ENCODE measurements around the gene ERO1B.
"Not testable (repeated sequence)": the region's sequence is repeated elsewhere in the genome, so short reads cannot be mapped to it uniquely, and the experiment has no call there.

The ERO1B gene

DNA sequence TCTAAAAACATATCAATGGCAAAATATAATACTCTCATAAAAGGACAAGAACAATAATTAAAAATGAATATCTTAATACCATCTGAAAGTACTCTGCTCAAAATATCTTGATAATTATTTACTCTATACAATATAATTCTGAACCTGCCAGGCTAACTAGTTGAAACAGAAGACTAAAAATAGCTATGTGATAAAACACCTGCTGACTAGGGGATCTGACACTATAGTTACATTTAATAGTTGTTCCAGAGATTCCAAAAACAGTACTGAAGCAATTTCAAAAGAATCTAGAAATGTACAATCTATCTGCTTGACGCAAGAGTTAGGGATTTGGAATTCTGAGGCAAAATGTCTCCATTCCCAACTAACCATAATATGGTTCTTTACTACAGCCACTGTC is 30.2 kb downstream of the ERO1B start:
- DNase-seq (ENCODE audit: low read depth, low spot score) = no peak

DNA sequence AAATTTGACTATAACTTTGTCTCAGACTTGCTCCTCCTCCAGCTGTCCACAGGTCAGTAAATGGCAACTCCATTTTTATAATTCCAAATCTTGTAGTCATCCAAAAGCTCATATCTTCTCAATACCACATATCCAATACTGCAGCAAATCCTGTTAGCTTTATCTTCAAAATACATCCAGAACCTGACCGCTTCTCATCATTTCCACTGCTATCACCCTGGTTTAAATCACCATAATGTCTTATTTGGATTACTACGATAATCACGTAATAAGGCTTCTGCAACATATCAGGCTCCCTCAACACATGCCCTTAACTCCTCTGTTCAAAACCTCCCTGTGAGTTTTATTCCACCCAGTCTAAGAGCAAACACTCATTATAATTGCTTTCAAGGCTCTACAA is 34.5 kb downstream of the ERO1B start:
- no peak for DNase-seq (ENCODE audit: low read depth, low spot score)

DNA sequence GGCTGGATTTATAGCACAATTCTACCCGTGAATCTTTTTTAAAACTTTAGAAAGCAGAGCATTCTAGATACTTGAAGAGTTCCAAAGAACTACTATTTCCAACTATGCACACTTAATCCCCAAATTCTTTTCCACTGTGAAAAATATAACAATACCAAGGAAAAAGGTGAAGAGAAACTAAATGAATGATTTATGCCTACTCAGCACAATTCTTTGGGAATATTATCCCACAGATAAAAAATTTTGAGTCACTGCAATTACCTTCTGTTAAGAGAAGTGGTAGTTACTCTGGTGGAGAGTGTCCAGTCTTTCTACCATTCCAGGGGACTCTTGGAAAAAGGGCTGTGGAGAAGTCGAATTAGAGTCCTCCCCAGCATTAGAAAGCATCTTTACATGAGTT is 39.2 kb downstream of the ERO1B start:
- DNase-seq (ENCODE audit: low read depth, low spot score) = no peak

DNA sequence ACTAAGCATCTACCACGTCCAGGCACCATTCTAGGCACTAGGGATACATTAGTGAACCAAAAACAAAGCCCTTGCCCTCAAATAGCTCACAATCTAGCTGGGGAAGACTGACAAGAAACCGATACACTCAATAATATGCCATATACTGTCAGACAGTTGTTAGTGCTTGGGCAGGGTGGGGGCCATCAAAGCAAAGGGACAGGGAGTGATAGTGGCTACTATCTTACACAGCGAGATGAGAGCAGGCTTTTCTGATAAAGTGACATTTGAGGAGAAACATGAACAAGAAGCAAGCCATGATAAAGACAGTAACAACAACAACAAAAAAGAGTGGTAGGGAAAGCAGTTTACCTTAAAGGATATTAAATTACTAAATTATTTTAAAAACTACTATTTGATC is 41.1 kb downstream of the ERO1B start:
- DNase-seq (ENCODE audit: low read depth, low spot score) = no peak

DNA sequence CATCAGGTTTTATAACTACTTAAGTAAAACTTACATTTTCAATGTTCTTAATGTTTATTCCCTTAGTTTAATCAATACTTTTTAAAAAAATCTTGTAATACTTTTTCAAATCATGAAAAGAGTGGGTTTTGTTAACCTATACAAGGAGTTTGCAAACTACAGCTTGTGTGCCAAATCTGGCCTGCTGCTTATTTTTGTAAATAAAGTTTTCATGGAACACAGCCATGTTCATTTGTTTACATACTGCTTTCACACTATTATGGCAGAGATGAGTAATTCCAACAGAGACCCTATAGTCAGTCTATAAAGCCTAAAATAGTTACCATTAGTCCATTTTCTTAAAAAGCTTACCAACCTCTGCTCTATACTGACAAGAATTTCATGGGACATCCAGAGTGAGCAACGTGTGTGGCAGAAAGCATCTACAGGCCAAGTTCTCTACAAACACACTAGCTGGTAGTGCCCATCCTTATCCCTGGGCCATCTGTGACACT is 42.6 kb downstream of the ERO1B start:
- no peak for DNase-seq (ENCODE audit: low read depth, low spot score)

DNA sequence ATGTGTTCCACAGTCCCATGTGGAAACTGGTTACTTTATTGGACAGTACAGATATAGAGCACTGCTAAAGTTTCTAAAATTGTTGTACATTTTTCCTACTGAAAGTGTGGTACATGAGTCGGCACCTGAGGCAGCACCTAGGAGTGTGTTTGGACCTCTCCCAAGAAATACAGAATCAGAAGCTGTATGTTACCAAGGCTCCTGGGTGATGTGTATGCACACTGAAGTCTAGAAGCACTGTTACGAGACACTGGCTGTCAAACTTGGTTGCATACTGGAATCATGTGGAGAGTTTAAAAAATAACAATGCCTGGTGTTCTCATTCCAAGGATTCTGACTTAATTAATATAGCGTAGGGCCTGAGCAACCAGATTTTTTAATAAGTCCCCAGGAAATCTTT is 46.6 kb downstream of the ERO1B start:
- DNase-seq (ENCODE audit: low read depth, low spot score) = no peak

DNA sequence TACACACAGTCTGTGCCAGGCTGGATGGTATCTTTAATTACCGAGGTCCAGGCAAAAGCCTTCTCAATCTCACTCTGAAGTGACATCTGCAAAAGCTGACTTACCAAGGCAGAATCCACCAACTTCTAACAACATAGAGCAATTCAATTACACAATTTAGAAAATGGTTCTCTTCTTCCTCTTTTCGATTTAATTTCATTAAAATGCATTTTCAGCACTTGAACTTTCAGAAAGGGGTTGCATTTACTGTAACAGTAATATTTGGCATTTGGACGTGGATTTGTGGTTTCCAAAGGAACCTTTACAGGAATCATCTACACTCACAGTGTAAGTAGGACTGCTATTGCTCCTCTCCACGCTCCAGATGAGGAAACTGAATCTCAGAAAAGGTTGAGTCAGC is 53.3 kb downstream of the ERO1B start:
- no peak for DNase-seq (ENCODE audit: low read depth, low spot score)

DNA sequence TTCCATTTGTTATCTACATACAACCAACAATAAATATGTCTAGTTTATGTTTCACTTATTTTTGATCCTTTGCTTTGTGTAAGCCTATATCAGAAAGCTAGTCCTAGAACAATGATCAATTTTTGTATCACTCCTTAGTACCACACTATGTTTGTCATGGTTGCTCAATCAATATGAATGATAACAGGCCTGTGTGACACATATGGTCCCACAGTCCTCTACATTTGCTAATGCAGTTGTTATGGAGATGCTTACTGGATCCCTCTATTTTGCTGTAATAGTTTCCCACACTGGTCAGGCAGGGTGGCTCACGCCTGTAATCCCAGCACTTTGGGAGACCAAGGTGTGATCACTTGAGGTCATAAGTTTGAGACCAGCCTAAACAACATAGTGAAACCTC is 59.1 kb downstream of the ERO1B start:
- DNase-seq (ENCODE audit: low read depth, low spot score) = no peak

DNA sequence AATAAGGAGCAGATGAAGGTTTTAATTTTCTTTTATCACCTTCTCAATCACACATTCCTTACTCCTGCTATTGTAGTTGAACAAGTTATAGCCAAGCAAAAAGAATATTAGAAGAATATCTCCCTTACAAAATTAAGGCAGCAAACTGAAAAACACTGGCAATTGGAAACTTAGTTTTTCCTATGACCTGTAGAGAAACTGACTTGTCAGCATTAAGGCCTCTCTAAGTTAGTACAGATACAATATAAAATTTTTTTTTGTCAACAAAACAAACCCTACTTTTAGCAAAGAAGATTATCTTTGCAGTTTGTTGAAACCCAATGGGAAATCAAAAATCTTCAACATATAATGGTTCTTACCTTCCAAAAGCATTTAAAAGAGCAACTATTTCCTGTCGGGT is 61.3 kb downstream of the ERO1B start:
- no peak for DNase-seq (ENCODE audit: low read depth, low spot score)

DNA sequence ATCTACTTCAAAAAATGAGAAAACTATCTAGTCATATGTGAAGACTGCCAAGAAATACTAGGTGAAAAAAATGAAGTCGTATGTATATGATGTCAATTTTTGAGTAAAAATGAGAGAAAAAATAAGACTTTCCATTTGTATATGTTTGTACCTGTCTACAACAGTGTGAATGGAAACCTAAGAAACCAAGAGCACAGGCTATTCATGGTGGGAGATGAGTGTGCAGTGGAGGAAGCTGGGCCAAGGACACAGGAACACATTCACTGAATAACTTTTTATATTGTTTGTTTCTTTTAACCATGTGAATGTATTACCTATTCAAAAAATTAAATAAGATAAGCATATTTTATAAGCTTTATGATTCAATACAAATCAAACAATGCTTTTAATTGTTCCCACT is 67.0 kb downstream of the ERO1B start:
- no peak for DNase-seq (ENCODE audit: low read depth, low spot score)

DNA sequence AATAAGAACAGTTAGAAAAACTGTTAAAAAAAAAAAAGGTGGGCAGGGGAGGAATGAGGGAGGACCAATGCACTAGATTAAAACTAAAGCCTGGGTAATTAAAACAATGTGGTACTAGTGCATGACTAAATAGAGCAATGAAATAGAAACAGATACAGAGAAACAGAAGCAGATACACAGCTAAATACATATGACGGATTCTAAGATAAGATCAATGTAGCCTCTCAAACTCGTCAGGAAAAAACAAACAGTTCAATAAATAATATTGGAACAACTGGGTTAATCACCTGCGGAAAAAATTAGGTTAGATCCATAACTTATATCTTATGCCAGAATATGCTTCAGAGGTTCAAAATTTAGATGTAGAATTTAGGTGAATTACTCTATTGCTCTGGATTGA is 68.2 kb downstream of the ERO1B start:
- no peak for DNase-seq (ENCODE audit: low read depth, low spot score)

DNA sequence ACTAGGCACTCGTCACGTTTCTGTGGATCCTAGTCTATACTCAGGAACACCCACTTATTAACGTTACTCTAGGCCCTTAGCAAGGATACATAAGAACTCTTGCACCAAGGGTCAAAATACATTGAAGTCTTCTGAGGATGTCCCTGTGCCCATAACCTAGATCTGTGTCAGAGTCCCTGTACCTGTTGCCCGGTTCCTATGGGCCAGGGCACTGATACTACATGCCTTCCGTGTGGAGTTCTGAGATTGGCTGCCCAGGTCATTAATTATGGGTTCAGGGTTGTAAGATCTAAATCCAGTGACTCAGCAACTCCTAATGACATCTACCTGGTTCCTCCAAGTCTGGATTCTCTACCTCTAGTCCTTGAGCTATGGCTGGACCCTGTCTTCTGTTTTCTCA is 69.9 kb downstream of the ERO1B start:
- DNase-seq (ENCODE audit: low read depth, low spot score) = no peak

DNA sequence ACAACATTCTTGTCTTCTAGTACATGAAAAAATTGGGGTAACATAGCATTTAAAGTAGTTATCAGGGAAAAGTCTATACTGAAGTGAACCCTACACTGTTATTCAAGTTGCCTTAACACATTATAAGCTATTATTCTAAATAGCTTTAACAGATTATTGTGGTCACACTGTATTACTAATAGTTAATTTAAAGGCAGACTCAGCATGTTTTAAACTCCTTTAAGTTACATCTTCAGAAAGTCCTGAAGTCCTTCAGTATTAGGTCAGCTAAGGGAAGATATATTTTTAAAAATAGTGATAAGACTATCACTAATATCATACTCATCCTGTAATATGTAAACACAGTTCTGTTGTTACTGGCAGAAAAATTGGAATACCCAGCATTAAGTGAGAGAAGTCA is 72.0 kb downstream of the ERO1B start:
- DNase-seq (ENCODE audit: low read depth, low spot score) = no peak

DNA sequence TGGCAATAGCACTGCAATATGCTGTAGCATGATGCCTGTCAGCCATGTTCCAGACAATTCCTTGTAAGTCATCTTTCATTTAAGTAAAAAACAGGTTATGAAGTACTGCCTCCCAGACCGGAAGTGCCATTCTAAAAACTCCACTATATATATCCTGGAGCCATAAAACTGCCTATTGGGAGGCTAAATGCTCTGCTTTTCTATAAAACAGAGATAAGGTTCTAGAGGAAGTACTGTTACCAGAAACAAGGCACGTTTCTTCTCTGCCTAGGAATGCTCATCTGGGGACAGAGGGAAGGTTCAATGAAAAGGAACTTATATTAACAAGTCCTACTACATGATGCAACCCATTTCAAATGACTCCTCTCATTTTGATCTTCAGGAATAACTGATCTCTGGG is 72.6 kb downstream of the ERO1B start:
- DNase-seq (ENCODE audit: low read depth, low spot score) = no peak

DNA sequence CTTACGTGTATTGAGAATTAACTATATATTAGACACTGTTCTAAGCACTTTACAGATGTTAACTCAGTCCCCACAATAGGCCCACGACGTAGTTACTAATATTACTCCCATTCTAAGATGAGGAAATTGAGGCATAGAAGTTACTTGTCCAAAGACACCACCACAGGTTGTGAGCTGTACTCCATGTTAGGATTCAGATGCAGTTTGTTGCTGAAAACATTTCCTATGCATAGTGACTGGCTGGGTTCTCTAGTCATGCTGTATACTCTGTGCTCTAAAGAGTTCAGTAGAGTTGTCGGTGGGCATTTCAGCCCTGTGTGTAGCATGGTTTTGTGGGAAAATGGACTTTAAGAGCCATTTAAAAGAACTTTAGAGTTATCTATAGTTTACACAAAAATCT is 74.2 kb downstream of the ERO1B start:
- no peak for DNase-seq (ENCODE audit: low read depth, low spot score)

DNA sequence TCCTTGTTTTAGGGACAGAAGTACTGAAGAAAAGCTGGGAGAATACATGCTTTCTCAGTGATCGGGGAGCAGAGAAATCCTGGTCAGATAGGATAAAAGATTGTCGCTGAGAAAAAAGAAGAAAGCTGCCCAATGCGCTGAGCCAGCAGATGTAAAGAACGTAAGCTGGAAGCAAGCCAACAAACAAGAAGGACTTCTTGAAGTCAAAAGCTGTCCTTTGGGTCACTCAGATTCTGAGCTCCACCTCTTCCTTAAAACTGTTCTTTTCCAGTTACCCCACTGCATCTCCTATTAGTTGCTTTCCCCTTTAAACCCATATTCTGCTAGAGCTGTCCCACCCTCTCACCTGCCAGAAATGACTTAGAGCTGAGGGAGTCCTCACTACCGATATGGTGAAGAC is 74.6 kb downstream of the ERO1B start:
- no peak for DNase-seq (ENCODE audit: low read depth, low spot score)

DNA sequence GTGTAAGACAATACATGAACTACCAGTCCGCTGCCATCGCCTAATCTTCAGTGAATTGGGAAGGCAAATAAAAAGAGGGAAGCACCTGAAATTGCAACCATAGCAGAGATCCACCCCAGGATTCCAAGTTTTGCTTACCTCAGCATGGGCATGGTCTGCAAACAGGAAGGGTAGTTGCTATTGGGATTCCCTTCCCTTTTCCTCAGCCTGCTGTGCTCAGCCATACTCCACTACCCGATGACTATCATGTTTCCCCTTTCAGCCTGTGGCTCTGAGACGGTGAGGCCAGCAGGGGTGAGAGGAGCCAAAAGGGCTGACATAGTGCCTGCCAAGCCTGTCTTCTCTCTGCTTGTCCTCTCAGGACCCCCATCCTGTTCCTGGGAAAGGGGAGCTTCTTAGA is 75.2 kb downstream of the ERO1B start:
- no peak for DNase-seq (ENCODE audit: low read depth, low spot score)

DNA sequence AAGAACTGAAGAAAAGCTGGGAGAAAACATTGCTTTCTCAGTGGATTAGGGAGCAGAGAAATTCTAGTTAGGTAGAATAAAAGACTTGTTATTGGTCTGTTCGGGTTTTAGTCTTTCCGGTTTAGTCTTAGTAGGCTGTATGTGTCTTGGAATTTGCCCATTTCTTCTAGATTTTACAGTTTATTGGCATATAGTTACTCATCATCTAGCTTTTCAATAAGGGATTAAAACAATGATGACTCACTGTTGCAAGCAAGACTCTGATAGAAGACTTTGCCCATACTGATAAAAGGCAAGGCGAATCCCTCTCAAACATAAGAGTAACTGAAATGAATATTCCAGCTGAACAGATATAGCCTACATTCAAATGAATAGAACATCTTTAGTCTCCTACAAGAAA is 77.1 kb downstream of the ERO1B start:
- DNase-seq (ENCODE audit: low read depth, low spot score) = no peak

DNA sequence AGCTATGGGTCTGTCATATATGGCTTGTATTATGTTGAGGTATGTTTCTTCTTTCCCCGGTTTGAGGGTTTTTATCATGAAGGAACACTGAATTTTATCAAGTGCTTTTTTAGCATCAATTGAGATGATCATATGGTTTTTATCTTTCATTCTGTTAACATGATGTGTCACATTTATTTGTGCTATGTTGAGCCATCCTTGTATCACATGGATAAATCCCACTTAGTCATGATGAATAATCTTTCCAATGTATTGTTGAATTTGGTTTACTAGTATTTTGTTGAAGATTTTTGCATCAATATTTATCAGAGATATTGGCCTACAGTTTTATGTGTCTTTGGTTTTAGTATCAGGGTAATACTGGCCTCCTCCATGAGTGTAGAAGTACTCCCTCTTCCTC is 77.7 kb downstream of the ERO1B start:
- no peak for DNase-seq (ENCODE audit: low read depth, low spot score)

DNA sequence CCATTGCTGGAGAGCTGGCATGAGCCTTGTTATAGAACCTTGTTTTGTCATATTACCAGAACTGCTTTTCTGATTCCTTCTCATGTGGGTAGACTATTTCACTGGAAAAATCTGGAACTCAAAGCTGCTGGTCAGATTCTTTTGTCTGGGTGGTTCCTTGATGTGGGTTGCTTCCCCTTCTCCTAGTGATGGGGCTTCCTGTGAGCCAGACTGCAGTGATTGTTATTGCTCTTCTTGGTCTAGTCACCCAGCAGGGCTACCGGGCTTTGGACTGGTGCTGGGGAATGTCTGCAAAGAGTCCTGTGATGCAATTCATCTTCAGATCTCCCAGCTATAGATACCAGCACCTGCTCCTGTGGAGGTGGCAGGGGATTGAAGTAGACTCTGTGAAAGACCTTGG is 80.0 kb downstream of the ERO1B start:
- DNase-seq (ENCODE audit: low read depth, low spot score) = no peak

DNA sequence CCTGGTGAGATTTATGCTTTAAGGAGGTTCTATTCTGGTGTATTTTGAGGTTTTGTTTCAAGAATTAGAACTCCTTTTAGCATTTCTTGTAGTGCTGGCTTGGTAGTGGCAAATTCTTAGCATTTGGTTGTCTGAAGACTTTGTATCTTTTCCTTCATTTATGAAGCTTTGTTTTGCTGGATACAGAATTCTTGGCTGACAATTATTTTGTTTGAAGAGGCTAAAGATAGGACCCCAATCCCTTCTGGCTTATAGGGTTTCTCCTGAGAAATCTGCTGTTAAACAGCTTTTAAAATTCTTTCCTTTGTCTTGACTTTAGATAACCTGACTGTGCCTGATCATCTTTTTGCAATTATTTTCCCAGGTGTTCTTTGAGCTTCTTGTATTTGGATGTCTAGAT is 80.8 kb downstream of the ERO1B start:
- no peak for DNase-seq (ENCODE audit: low read depth, low spot score)

DNA sequence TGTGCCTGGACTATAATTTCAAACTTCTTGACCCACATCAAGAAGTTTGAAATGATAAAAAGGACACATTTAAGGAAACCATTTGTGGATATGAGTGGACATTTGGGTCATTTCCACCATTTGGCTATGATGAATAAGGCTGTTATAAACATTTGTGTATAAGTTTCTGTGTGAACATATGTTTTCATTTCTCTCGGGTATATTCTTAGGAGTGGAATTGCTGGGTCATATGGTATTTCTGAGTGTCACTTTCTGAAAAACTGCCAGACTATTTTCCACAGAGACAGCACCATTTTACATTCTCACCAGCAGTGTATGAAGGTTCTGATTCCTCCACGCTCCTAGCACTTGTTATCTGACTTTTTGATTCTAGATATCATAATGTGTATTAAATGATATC is 88.6 kb downstream of the ERO1B start:
- no peak for DNase-seq (ENCODE audit: low read depth, low spot score)

DNA sequence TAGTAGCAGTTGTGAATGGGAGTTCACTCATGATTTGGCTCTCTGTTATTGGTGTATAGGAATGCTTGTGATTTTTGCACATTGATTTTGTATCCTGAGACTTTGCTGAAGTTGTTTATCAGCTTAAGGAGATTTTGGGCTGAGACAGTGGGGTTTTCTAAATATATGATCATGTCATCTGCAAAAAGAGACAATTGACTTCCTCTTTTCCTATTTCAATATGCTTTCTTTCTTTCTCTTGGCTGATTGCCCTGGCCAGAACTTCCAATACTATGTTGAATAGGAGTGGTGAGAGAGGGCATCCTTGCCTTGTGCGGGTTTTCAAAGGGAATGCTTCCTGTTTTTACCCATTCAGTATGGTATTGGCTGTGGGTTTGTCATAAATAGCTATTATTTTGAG is 93.7 kb downstream of the ERO1B start:
- not testable (repeated sequence) for DNase-seq (ENCODE audit: low read depth, low spot score)

DNA sequence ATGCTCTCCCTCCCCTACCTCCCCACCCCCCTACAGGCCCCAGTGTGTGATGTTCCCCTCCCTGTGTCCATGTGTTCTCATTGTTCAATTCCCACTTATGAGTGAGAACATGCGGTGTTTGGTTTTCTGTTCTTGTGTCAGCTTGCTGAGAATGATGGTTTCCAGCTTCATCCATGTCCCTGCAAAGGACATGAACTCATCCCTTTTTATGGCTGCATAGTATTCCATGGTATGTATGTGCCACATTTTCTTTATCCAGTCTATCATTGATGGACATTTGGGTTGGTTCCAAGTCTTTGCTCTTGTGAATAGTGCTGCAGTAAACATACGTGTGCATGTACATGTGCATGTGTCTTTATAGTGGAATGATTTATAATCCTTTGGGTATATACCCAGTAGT is 95.3 kb downstream of the ERO1B start:
- not testable (repeated sequence) for DNase-seq (ENCODE audit: low read depth, low spot score)

DNA sequence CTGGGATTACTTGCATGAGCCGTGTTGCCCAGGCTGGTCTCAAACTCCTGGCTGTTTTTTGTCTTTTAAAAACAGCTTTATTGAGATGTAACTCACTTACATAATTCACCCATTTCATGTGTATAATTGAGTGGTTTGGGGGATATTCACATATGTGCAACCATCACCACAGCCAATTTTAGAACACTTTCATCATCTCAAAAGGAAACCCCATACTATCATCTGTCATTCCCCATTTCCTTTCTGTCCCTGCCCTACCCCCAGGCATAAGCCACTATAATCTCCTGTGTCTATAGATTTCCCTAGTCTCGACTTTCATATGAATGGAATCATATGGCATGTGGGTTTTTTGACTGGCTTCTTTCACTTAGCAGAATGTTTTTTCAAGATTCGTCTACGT is 96.1 kb downstream of the ERO1B start:
- DNase-seq (ENCODE audit: low read depth, low spot score) = no peak
